ENCODE measurements around the gene DNHD1.
"Not testable (repeated sequence)": the region's sequence is repeated elsewhere in the genome, so short reads cannot be mapped to it uniquely, and the experiment has no call there.

The DNHD1 gene

GRCh38 chr11:6481012-6481923 lies 15.8 kb upstream of the DNHD1 start, which contains the start of the genes ARFIP2 and TIMM10B:
Gene ARFIP2 (minus strand): TSS chr11:6481331. CDS start chr11:6480421, 910 bp downstream.
Gene TIMM10B (plus strand): TSS chr11:6481501. CDS start chr11:6481517, 16 bp downstream.
- peak; percentile 97 for DNase-seq (ENCODE audit: low read depth, low spot score)

GRCh38 chr11:6481924-6482275 lies 15.2 kb upstream of the DNHD1 start:
- no peak for DNase-seq (ENCODE audit: low read depth, low spot score)

DNA sequence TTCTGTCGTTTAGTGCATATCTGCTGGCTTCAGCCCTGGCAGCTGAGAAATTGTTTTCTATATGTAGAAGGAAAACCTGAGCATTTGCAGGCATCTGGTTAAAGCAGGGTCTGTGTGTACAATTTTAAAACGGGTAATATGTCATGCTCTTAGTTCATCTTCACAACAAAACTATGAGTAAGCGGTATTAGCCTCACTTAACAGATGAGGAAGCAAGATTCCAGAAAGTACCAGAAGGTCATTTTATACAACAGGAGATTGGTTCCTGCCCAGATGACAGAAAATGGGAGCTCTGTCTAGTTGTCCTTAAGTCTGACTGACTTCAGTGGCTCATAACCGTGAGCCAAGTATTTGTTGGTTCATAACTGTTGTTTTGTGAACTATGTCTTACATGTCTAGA lies 14.6 kb upstream of the DNHD1 start:
- DNase-seq (ENCODE audit: low read depth, low spot score) = no peak

DNA sequence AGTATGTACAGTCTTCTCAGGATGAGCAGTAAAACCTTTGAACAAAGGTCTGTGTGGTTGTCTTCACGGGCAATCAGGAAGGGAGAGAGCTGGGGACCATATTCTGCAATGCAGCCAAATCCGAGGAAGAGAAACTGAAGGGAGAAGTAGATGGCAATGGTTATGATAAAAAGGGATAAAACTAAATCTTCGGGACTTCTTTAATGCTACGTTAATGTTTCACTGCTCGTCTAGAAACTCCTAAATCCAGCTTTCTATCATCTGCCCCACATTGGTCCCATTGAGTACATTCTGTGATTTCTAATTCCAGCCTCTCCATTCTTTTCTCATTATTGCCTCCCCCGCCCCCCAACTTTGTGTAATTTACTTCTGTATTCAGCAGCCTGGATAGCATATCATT lies 14.1 kb upstream of the DNHD1 start:
- no peak for DNase-seq (ENCODE audit: low read depth, low spot score)

DNA sequence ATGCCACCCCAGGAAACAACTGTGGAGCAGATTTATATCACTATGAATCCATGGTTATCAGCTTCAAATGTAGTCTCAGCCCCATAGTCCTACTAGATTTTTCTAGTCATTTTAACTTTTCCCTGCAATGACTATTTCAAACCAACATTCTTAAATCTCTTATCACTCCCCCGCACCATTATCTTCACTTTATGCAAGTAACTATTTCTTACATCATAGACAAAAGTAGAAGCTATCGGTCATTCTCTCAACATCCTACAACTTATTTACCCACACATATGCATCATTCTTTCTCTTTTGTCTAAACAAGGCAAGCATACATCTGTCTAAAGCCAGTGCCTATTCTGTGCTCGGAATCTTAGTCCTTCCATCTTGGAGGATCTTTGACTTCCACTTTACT lies 11.4 kb upstream of the DNHD1 start:
- DNase-seq (ENCODE audit: low read depth, low spot score) = no peak

DNA sequence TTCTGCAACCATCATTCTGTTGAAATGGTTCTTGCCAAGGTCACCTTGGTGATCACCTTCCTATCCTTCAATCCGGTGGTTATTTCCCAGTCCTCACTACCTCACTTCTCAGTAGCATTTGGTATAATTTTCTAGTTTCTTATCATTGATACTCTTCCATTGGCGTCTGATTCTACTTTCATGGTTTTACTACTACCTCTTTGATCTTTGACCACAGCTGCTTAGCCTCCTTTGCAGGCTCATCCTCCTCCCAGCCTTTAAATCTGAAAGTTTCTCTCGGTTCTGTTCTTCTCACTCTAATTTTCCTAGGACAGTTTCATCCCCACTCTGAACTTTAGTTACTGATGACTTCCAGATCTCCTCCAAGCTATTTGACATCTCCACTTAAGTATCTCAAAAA lies 10.8 kb upstream of the DNHD1 start:
- DNase-seq (ENCODE audit: low read depth, low spot score) = no peak

- DNase-seq (ENCODE audit: low read depth, low spot score) = no peak
These were observed 10.1 kb upstream of the DNHD1 start for GRCh38 chr11:6486938-6487337.

- DNase-seq (ENCODE audit: low read depth, low spot score) = no peak
These were observed 8.7 kb upstream of the DNHD1 start for GRCh38 chr11:6488342-6488741.

DNA sequence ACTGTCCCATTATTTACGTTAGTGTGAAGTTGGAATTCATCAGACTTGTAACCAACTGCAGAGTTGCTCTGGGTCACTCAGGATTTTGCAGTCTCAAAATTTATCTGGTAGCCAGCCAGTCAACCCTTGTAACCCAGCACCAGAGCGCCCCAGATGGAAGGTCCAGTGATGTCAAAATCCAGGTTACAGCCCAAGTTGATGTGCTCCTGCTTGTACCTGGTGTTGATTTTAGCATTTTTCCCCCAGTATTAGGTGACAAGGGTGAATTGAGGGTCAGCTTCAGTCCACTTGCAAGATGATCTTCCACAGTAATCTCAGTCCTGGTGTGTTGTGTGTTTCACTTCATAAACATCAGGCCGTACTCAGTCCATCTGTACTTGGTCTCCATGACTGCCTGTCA lies 8.3 kb upstream of the DNHD1 start:
- no peak for DNase-seq (ENCODE audit: low read depth, low spot score)

DNA sequence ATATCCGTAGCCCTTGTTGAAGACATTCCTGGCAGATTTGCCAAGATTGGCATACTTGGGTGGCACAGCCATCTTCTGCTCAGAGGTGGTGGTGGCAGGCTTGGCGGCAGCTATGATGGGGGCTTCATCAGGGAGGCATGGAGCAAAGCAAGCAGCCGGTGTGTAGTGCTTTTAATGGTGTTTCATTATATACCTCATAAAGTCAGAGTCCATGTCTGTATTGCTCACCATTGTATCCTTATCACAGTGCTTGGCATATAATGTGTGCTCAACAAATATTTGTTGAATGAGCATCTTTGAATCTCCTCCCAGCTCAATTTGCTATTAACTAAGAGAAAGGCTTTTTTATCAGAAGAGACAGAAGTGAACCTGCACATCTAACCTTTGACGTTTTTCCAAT lies 7.8 kb upstream of the DNHD1 start:
- no peak for DNase-seq (ENCODE audit: low read depth, low spot score)

DNA sequence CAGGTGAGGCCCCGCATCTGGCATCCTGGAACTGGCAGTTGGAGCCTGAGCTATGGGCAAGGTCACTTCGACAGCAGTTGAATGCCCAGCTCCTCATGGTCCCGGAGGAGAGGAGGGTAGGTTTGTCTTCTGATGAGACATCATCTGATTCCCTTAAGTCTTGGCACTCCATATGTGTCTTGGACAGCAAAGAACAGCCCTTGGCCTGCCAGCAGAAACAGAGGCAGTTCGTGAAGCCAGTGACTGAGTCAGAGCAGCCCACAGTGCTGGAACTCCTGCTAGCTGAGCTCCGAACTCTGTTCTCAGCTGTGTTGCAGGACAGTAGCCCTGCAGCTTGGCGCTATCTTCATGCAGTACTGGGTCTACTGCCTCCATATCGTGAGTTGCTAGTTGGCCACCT lies 1.0 kb downstream of the DNHD1 start:
- DNase-seq (ENCODE audit: low read depth, low spot score) = no peak

DNA sequence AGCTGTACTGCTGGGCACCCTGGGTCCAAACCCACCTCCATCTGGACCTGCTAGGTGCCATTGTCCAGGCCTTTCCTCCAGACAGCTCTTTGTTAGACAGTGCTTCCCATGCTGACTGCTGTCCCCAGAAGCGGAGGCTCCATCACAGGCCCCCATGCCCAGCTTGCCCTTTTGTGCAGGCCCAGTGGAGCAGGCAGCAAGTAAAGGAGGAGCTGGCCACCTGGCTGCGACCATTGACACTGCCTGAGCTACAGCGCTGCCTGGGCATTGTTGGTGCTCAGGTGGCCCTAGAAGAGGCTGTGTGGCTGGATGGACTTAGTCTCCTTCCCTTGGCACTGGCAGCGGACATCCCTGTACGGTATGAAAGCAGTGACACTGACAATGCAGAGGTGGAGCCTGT lies 1.5 kb downstream of the DNHD1 start:
- DNase-seq (ENCODE audit: low read depth, low spot score) = no peak

DNA sequence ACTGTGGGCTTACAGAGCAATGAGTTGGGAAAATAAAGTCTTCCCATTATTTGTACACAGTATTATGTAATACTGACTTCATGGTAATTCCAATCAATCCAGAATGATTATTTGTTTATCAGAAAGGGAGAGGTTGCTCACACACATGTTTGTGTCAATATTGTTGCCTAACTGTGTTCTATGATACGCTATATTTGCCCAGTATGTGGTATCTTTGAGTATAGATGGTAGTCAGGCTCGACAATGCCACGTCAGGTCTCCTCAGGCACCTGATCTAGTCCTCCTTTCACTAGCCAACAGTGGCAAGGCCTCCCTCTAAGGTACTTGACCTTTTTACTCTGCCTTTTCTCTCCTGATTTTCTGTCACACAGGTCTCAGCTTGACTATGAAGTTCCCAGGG lies 5.3 kb downstream of the DNHD1 start:
- DNase-seq (ENCODE audit: low read depth, low spot score) = no peak

- no peak for DNase-seq (ENCODE audit: low read depth, low spot score)
These were observed 7.1 kb downstream of the DNHD1 start for GRCh38 chr11:6504166-6504565.

DNA sequence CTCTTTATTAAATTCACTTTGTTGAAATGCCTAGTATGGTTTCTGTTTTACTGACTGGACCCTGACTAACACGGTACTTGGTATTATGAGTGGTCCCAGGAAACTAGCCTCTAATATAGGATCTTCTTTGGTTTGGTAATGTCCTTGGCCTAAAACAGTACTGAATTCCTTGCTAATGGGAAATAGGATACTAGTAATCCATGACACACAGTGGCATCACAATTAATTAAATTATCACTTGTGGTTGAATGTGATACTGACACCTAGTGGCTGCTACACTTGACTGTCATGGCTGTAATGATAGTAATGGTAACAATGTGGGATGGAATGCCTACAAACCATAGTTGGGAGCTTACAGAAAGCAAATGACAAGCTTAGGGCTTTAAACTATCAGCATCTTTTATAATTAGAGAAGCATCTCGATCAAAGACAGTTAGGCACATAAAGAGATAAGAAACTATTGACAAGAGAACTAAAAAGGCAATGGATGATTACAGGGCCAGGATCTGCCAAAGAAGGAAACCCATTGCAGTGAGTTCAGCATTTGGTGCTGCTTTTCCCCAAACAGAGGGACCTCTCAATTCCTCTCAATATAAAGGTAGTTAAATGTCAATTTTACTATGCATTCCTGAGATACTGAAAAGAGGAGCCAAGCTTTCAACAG lies 8.6 kb downstream of the DNHD1 start:
- no peak for DNase-seq (ENCODE audit: low read depth, low spot score)

DNA sequence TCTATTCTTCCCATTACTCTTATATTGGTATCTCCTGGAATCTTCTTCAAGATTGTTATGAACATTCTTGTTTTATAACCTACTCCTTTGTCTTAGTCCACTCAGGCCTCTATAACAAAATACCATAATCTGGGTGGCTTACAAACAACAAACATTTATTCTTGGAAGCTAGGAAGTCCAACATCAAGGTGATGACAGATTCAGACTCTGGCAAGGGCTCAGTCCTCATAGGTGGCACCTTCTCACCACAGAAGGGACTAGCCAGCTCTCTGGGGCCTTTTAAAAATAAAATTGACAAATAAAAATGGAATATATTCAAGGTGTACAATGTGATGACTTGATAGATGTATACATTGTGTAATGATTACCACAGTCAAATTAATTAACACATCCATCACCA lies 19.8 kb downstream of the DNHD1 start:
- no peak for DNase-seq (ENCODE audit: low read depth, low spot score)

DNA sequence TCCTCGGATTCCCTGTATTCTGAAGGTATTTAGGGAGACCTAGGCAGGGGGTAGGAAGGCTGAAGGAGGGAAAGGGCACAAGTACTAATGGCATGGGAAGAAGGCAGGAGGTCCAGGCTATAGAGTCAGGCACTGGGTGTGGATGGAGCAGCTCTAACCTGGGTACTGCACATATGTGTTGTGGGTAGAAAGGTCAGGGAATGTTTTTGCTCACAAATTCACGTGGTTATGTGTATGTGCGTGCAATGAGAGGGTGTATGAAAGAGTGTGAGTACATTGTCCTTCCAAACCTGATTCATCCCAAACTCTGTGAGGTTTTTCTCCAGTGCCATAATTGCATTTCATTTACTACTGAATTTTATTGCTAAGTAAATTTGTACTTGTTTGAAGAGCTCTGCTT lies 23.2 kb downstream of the DNHD1 start:
- no peak for DNase-seq (ENCODE audit: low read depth, low spot score)

GRCh38 chr11:6521946-6522345 lies 24.9 kb downstream of the DNHD1 start:
- DNase-seq (ENCODE audit: low read depth, low spot score) = not testable (repeated sequence)

- DNase-seq (ENCODE audit: low read depth, low spot score) = no peak
These were observed 26.2 kb downstream of the DNHD1 start for GRCh38 chr11:6523253-6523652.

DNA sequence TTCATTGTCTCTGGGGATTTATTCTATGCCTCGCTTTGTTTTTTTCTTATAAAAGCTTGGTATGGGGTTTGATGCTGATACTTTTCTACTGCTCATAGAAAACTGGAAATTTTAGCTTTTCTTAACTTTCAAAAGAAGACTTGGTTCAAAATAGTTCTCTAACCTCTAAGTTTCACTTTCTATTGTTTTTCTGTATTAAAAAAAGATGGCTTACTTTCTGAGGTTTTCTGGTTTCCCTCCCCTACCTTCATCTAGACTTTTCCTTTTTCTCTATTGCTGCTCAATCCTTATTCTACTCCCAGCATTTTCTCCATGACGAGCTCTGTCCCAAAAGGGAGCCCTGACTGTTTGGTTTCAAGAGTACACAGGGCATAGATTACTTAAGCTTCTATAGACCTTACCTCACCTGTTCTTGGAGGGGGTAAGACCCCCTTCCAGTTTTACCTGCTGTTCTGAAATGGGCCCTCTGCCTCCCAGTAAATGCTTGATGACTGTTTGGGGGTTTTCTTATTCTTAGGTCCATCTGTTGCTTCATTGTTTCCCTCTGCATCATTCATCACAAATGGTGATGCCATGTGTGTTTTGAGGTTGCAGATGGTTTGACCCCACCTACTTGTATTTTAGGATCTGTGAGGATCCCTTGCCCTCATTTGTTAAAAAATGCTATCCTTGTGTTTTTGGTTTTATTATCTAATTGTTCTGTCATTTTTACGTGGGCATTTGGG lies 29.5 kb downstream of the DNHD1 start:
- no peak for DNase-seq (ENCODE audit: low read depth, low spot score)

DNA sequence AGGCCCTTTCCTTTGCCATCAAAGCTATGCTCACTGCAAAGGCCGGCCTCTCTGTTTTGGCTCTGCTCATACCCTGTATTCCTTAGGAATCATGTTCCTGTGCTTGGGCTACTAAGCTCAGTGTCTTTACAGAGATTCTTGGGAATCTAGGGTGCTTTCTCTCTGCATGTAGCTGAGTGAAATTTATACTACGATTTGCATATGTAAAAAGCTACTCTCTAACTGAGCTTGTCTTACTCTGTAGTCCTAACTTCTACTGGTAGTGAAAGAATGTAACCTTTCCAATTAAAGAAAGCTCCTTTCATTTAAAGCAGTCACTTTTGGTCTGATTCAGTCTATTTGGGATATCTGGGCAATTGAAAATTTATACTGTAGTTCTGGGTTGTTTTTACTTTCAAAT lies 32.2 kb downstream of the DNHD1 start:
- no peak for DNase-seq (ENCODE audit: low read depth, low spot score)

GRCh38 chr11:6530848-6531247 lies 33.8 kb downstream of the DNHD1 start:
- DNase-seq (ENCODE audit: low read depth, low spot score) = no peak
